Astrocyte of the cerebellum (primary cell): ENCODE data around the gene CAMK4.

Experiments used
- DNase-seq: peaks from one replicate; pipeline ENCODE4 v3.0.0-alpha.2; 2011; ENCODE audit warnings: low read depth
- H3K4me3 ChIP-seq: 2 replicates; pipeline ENCODE4 v1.5.1; 2011; ENCODE audit warnings: mild to moderate bottlenecking, low read depth, low read length, moderate library complexity
- CTCF ChIP-seq: IDR thresholded peaks from 2 replicates; pipeline ENCODE4 v1.5.1; 2012; ENCODE audit warnings: low read length, low read depth, moderate library complexity, mild to moderate bottlenecking; ENCODE audit errors: missing control alignments
- in situ Hi-C: cut with HindIII; loops from 2 replicates; pipeline ENCODE4 v1.10.0; 2017; ENCODE audit warnings: low sequenced_read_pairs

Gene CAMK4

GRCh38 chr5:111530298-111530740 is 306.1 kb downstream of the CAMK4 start:
- no peak for TF ChIP-seq CTCF
- DNase-seq, result no peak
- in situ Hi-C loops, result loop anchor here (25.0 kb wide), 1 partner anchor 632 kb away; no protein-coding TSS in a partner anchor
- no peak overlapping the region for H3K4me3 ChIP-seq

GRCh38 chr5:111532886-111533582 is 308.9 kb downstream of the CAMK4 start:
- no peak for TF ChIP-seq CTCF
- DNase-seq, result no peak
- H3K4me3 ChIP-seq, result no peak overlapping the region
- in situ Hi-C loops, result loop anchor here (25.0 kb wide), 1 partner anchor 629 kb away; no protein-coding TSS in a partner anchor

GRCh38 chr5:111535879-111536549 is 311.8 kb downstream of the CAMK4 start:
- in situ Hi-C loops, result loop anchor here (25.0 kb wide), 1 partner anchor 626 kb away; no protein-coding TSS in a partner anchor
- no peak for TF ChIP-seq CTCF
- no peak overlapping the region for H3K4me3 ChIP-seq
- no peak for DNase-seq

- no peak for DNase-seq
- no peak overlapping the region for H3K4me3 ChIP-seq
- TF ChIP-seq CTCF, result no peak
- in situ Hi-C loops, result loop anchor here (25.0 kb wide), 1 partner anchor 625 kb away; no protein-coding TSS in a partner anchor
Observed at GRCh38 chr5:111537141-111538024, 313.2 kb downstream of the CAMK4 start.
